Raji (cell line): ENCODE data around the gene ACTRT2.

Source experiments
- POLR2A ChIP-seq: IDR thresholded peaks from 2 replicates; pipeline ENCODE4 v1.6.1; 2011; ENCODE audit warnings: low read depth, low read length, control low read depth; ENCODE audit not compliant: insufficient read depth

Gene ACTRT2

GRCh38 chr1:3037281-3038040 lies 16.2 kb downstream of the ACTRT2 start:
- TF ChIP-seq POLR2A = no peak

- TF ChIP-seq POLR2A = no peak
Observed at GRCh38 chr1:3038113-3038551, 16.9 kb downstream of the ACTRT2 start.

- no peak for TF ChIP-seq POLR2A
Observed at GRCh38 chr1:3038571-3039181, 17.4 kb downstream of the ACTRT2 start.

DNA sequence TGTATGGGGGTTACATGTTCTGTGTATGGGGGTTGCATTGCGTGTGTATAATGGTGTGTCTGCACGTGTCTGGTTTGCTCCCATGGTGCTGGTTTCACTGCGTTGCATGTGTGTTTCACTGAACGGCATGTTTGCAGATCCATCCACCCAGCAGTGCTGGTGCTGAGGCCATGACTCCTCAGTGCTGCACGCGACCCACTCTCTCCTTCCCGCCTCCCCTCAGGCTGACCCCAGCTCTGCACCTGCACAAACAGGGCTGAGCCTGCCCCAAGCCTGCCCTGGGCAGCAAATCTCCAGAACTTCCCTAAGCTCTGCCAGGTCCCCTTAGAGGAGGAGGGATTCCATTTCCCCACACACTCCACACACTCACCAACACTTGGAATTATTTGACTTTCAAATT lies 18.7 kb downstream of the ACTRT2 start:
- no peak for TF ChIP-seq POLR2A

DNA sequence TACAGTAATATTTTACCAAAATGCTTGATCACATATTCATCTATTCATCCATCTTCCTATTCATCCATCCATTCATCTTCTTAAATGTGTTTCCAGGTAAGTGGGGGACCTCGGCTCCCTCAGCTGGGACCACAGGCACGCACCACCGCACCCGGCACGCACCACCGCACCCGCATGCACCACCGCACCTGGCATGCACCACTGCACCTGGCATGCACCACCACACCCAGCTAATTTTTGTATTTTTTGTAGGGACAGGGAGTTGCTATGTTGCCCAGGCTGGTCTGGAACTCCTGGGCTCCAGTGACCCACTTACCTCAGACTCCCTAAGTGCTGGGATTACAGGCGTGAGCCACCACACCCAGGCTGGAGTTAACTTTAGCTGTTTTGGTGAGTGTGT lies 21.2 kb downstream of the ACTRT2 start:
- TF ChIP-seq POLR2A = no peak

DNA sequence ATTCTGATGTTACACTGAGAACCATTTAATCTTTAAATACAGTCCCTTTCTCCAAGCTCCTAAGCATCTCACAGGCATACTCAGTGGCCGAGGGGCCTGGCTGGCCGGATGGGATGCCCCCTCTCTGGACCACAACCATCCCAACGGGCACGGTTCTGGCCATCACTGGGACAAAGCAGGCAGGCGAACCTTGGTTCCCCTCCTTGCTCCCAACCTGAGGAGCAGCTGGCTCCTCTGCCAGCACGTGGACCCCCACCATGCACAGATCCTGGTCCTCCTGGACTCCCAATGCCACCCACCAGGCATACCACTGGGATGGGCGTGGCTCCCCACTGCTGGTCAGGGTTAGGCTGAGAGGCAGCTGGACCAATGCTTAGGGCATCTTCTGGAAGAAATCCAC lies 27.9 kb downstream of the ACTRT2 start:
- TF ChIP-seq POLR2A = no peak

DNA sequence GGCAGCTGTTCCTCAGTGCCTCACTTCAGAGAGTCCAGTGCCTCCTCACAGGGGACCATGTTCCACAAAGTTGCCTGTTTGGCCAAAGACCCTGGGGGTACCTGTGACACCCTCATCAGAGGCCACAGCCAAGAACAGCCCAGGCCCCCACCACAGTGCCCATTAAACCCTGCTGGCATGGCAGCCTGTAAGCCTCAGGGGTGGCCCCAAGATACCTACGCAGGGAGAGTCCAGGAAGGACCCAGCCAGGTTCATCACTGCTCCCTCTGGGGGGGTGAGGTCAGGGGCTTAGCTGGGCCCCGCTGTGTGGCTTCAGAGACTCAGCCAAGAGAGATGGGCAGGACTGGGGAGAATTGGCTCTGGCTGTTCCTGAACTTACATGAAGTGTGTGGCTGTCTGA lies 28.6 kb downstream of the ACTRT2 start:
- TF ChIP-seq POLR2A = no peak

DNA sequence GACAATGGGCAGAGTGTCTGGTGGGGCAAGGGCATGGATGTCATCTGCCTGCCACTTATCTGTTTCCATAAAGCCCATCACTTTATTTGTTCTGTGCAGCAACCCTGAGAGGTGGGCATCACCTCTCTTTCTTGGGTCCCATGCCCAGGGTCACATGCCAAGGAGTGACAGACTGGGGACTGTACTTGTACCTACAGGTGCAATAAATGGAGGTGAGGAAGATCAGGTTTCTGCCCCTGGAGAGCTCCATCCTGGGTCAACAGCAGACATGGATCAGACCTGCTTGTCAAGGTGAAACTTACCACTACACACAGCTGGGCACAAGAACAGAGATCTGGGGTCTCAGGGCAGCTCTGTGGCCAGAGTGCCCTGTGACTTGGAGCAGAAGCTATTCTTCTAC lies 29.3 kb downstream of the ACTRT2 start:
- TF ChIP-seq POLR2A = no peak

- TF ChIP-seq POLR2A = no peak
Observed at GRCh38 chr1:3051270-3052268, 30.3 kb downstream of the ACTRT2 start.

DNA sequence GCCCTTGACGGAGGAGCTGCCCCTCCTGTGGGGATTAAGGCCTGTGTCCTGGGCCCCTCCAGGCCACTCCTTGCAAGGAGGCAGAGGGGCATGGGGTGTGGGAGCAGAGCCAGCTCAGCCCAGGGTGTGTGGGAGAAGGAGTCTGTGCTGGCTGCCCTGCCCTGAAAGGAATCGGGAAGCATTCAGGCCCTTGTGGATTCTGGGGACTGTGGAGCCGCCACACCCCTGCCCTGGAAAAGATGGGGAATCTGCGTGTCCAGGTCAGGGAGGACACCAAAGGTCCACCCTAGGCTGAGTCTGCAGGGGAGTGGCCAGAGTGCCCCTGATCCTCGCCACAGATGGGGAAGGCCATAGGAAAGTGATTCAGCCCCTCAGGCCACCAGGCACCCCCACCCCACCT lies 31.2 kb downstream of the ACTRT2 start:
- no peak for TF ChIP-seq POLR2A

- no peak for TF ChIP-seq POLR2A
Observed at GRCh38 chr1:3053366-3053980, 32.2 kb downstream of the ACTRT2 start.

DNA sequence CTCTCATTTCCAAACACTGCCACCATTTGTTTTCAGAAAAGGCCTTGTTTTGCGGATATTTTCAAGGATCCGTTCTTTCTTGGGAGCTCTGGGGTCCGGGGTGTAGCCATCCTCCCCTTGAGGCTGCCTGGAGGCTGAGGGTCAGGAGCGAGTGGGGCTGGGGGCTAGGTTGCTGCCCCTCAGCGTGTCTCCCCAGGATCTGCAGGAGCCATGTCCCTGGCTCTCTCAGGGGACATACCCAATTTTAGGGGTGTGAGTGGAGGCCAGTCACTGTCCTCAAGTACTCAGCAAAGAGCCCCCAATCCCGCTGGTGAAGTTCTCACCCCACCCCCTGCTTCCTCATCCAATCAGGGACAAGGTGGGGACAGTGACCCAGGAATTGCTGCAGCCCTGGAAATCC lies 32.7 kb downstream of the ACTRT2 start:
- TF ChIP-seq POLR2A = no peak

DNA sequence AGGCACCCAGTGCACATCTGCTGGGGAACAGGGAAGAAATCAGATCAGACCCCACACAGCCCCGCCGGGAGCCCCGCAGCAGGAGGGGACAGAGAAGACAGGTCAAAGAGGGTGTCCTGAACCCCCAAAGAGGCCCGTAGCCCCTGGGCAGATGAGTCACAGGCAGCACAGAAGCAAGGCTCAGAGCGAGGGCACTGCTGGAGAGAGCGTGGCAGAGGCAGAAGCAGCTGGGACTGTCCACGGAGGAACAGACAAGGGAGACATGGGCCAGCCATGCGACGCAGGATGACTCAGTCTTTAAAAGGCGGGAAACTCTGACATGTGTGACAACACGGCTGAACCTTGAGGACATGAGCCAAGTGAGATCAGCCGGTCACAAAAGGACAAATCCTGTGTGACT lies 33.2 kb downstream of the ACTRT2 start:
- no peak for TF ChIP-seq POLR2A

- no peak for TF ChIP-seq POLR2A
Observed at GRCh38 chr1:3055051-3055450, 33.8 kb downstream of the ACTRT2 start.

- no peak for TF ChIP-seq POLR2A
Observed at GRCh38 chr1:3056641-3057040, 35.4 kb downstream of the ACTRT2 start.
